ENCODE measurements around the gene FSCN2.
"Not testable (repeated sequence)": the region's sequence is repeated elsewhere in the genome, so short reads cannot be mapped to it uniquely, and the experiment has no call there.

Gene FSCN2

DNA sequence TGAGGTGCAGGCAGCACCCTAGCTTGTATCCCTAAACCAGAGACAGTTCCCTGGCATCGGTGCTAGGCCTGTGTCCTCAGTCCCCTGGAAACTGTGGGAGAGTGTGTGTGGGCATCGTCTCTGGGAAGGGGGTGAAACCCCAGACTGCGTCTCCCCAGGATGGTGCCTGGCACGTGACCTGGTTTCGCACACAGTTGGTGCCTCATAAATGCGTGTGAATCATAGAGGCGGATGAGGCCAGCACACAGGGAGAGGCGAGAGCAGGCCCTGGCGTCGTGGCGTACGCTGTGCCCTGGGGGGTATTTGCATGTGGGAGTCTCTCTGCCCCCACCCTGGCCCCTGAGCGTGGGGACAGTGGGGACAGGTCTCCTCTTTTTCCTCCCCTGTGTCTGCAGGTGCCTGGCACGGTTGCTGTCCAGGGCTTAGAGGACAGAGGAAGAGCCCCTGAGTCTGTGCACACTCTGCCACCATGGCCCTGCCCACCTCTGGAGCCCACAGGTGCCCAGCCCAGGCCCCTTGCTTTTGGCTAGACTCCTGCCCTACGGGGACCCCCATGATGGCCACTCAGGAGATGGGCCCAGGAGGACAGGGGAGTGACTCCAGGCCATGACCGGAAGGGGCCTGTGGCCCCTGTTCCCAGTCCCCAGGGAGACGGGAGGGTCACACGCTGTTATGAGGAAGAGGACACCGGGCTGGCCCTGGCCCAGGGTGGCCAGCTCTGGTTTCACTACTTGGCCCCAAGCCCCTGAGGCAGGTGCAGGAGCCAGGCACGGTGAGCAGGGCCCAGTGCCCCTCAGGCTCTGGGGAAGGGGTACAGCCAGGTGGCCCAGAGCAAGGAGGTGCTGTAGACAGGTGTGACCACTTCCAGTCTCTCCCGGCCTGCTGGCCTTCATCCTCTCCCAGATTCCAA, 1.3 kb upstream of the FSCN2 start:
- no peak for DNase-seq (ENCODE audit: low read depth)

DNA sequence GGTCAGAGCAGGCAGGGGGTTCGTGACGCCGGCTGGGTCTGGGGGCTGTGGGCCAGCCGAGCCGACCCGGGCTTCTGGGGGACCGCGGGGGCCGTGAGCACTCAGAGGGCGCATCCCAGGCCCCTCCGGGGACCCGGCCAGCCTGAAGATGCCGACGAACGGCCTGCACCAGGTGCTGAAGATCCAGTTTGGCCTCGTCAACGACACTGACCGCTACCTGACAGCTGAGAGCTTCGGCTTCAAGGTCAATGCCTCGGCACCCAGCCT, 140 bp downstream of the FSCN2 start:
- DNase-seq (ENCODE audit: low read depth), result no peak

DNA sequence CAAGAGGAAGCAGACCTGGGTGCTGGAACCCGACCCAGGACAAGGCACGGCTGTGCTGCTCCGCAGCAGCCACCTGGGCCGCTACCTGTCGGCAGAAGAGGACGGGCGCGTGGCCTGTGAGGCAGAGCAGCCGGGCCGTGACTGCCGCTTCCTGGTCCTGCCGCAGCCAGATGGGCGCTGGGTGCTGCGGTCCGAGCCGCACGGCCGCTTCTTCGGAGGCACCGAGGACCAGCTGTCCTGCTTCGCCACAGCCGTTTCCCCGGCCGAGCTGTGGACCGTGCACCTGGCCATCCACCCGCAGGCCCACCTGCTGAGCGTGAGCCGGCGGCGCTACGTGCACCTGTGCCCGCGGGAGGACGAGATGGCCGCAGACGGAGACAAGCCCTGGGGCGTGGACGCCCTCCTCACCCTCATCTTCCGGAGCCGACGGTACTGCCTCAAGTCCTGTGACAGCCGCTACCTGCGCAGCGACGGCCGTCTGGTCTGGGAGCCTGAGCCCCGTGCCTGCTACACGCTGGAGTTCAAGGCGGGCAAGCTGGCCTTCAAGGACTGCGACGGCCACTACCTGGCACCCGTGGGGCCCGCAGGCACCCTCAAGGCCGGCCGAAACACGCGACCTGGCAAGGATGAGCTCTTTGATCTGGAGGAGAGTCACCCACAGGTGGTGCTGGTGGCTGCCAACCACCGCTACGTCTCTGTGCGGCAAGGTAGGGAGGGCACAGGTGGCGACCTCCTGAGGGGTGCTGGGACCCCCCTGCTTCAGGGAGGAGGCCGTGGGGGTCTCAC, 667 bp downstream of the FSCN2 start:
- no peak for DNase-seq (ENCODE audit: low read depth)

DNA sequence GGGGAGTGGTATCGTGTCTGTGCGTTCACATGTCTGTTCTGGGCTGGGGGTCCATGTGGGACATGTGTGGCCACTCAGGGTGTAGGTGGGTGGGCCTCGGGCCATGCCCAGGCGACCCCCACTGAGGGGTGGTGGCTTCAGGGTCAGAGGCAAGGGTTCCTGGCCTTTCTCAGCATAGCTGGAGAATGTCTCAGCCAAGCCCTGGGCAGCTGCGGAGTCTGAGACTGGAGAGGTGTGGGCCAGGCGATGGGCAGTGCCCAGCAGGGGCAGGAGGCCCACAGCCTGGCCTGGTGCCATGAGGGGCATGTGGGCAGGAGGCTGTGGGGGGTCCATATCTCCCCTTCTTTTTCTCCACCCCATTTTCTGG, 1.2 kb downstream of the FSCN2 start:
- DNase-seq (ENCODE audit: low read depth), result no peak

DNA sequence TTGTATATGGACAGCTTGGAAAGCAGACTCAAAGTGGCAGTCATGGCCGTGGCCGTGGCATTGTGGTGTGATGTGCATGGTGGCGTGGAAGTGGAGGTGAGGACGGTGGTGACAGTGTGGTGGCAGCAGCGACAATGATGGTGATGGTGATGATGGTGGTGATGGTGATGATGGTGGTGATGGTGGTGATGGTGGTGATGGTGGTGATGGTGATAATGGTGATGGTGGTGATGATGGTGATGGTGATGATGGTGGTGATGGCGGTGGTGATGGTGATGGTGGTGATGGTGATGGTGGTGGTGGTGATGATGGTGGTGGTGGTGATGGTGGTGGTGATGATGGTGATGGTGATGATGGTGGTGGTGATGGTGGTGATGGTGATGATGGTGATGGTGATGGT, 2.8 kb downstream of the FSCN2 start:
- not testable (repeated sequence) for DNase-seq (ENCODE audit: low read depth)

DNA sequence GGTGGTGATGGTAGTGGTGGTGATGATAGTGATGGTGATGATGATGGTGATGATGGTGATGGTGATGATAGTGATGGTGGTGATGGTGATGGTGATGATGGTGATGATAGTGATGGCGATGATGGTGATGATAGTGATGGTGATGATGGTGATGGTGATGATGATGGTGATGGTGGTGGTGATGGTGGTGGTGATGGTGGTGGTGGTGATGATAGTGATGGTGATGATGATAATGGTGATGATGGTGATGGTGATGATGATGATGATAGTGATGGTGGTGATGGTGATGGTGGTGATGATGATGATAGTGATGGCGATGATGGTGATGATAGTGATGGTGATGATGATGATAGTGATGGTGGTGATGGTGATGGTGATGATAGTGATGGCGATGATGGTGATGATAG, 3.8 kb downstream of the FSCN2 start:
- not testable (repeated sequence) for DNase-seq (ENCODE audit: low read depth)

GRCh38 chr17:81532490-81533287, 4.5 kb downstream of the FSCN2 start:
- DNase-seq (ENCODE audit: low read depth), result no peak

DNA sequence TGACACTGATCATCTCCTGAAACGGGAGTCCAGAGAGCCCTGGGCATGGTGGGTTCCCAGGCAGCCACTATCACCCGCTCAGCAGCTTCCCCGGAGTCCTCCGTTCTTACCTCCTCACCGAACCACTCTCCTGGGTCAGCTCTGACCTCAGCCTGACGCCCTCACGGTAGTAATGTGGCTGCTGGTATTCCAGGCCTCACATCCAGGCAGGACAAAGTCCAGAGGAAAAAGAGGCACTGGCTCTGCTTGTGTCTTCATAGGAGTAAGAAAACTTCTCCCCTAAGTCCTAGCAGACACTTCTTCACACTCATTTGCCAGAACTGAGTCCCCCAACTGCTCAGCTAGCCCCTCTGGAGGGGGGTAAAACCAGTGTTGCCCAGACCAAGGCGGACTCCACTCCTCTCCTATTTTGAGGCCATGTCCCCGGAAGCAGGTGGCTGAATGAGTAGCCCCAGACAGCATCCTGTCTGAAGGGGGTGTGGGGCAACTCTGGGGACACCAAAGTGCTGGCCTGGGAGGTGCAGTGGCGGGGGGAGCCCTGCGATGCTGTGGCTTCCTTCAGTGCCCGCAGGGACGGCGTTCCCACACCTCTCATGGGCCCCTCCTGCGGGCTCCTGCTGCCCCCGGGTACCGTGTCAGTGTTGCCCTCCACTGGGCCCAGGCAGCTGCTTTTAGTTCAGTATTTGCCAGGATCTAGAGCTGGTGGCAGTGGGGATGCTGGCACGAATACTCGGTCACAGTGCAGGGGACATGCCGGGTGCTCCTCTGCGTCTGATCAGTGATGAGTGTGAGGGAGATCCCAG, 5.4 kb downstream of the FSCN2 start:
- DNase-seq (ENCODE audit: low read depth), result no peak

GRCh38 chr17:81534157-81535006, 6.2 kb downstream of the FSCN2 start:
- DNase-seq (ENCODE audit: low read depth), result no peak

DNA sequence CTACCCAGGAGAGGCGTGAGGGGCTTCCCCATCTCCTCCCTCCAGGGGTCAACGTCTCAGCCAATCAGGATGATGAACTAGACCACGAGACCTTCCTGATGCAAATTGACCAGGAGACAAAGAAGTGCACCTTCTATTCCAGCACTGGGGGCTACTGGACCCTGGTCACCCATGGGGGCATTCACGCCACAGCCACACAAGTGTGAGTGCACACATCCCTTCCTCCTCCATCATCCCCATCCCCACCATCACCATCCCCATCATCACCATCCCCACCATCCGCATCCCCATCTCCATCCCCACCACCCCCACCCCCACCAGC, 6.8 kb downstream of the FSCN2 start:
- no peak for DNase-seq (ENCODE audit: low read depth)

DNA sequence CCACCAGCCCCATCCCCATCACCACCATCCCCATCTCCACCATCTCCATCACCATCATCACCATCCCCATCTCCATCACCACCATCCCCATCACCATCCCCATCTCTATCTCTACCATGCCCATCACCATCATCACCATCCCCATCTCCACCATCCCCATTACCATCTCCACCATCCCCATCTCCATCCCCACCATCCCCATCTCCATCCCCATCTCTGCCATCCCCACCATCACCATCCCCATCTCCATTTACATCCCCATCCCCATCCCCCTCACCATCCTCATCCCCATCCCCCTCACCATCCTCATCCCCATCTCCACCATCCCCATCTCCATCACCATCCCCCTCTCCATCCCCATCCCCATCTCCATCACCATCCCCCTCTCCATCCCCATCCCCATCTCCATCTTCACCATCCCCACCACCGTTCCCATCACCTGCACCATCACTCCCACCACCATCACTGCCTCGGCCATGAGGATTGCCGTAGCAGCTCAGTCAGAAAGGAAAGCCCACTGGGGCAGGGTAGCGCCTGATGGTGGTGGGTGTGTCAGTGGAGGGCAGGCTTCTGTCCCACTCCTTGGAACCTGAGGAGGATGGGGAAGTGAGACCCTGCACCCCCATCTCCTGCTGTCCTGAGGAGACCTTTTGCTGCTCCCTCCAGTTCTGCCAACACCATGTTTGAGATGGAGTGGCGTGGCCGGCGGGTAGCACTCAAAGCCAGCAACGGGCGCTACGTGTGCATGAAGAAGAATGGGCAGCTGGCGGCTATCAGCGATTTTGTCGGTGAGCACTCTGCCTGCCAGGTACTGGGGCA, 7.5 kb downstream of the FSCN2 start:
- DNase-seq (ENCODE audit: low read depth), result no peak

DNA sequence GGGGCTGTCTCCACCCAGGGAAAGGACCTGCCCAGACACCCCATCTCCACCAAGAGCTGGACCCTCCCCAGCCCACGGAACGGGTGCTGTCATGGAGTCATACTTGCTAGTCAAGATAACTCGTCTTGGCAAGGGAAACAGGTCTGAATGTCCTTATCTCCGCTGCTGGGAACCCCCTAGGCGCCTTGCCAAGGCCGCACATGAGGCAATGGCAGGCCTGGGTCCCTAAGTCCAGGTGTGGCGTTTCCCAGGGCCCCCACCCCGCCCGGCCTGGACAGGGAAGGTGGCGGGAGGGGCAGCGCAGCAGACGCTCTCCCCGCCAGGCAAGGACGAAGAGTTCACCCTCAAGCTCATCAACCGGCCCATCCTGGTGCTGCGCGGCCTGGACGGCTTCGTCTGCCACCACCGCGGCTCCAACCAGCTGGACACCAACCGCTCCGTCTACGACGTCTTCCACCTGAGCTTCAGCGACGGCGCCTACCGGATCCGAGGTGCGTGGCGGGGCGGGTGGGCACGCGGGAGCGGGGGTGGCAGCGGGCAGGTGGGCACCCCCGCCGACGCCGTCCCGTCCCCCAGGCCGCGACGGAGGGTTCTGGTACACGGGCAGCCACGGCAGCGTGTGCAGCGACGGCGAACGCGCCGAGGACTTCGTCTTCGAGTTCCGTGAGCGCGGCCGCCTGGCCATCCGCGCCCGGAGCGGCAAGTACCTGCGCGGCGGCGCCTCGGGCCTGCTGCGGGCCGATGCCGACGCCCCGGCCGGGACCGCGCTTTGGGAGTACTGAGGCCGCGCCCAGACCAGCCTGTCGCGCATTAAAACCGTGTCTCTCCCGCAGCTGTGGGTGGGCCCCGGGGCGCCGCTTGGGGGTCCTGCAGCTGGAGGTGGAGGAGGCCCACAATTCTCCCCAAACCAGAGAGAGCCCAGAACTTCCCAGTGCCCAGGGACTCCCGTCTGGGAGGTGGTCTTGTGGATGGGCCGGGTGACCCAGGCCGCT, 8.4 kb downstream of the FSCN2 start:
- no peak for DNase-seq (ENCODE audit: low read depth)

DNA sequence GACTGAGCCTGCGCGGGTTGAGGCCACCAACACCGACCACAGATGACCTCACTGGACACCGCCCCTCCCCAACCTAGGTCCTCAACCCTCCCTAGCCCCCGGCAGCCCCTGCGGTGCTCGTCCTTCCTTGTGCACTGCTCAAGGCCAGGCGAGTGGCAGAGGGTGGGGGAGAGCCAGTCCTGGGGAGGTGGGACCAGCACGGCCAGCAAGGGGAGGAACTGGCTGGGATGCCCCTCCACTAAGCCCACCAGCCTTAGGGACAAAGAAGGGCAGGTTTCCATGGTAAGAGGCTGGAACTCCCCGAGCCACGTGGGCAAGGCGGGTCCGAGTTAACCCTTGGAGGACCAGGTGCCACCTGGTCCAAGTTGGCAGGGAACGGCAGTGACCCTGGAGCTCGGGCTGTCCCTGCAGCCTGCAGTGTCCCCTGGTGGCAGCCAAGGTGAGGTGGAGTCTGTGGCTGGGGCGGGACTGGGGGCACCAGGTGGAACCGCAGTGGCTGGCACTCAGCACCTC, 9.2 kb downstream of the FSCN2 start:
- DNase-seq (ENCODE audit: low read depth), result no peak

DNA sequence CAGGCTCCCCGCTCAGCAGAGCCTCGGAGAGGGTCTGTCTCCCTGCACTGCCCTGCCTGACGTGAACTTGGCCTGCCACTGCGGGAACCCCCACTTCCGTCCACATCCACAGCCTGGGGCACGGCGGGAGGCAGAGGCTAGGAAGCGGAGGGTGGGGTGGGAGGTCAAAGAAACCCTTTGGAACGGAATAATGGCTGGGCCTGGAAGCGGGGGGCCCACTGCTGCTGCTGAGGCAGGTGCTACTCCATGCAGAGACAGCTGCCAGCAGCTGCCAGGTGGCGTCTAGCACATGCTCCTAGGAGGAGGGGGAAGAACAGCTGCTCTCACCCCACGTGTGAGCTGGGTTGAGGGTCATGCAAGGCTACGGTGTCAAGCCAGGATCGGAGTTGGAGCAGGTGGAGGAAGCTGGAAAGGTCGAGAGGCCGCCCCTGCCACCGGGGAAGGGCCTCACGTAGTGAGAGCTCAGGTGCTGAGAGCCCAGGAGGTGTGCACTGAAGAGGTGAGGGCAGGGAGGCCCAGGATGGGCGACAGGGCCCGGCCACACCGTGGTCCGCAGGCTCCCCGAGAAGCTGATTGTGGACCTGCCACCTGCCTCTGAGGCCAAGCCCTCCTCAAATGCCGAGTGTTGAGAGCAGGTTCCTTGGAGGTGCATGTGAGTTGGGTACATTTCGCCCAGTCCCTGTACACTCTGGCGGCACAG, 9.8 kb downstream of the FSCN2 start:
- no peak for DNase-seq (ENCODE audit: low read depth)

GRCh38 chr17:81538651-81539570, 10.7 kb downstream of the FSCN2 start:
- DNase-seq (ENCODE audit: low read depth), result no peak

GRCh38 chr17:81539571-81539900, 11.4 kb downstream of the FSCN2 start:
- DNase-seq (ENCODE audit: low read depth), result no peak

Measured in T-helper 22 cell (primary cell).